ENCODE measurements around the gene PSMG2. TPM values are rescaled to one million over a fixed set of nuclear protein-coding genes. Genes with fewer than 3 reads are reported as not detected.

Gene PSMG2
- polyA plus RNA-seq, 3 donors from 2014 or later: 74.9 to 96.6 (median 81.6) TPM

Other genes starting within 250 kb of the PSMG2 start
- 1 to 10 TPM in 2 of 3 donors, not detected in 1; 2.1 to 3.5 TPM for gene SPIRE1, start 44.9 kb upstream of the PSMG2 start, polyA plus RNA-seq
- 1 to 10 TPM; 2.4 to 6.9 (median 2.7) TPM for gene CEP76, start 319 bp upstream of the PSMG2 start, polyA plus RNA-seq
- 100 to 1,000 TPM; 103 to 122 (median 117) TPM for gene PTPN2, start 181.2 kb downstream of the PSMG2 start, polyA plus RNA-seq
- 10 to 100 TPM; 18.2 to 32.8 (median 25.6) TPM for gene SEH1L, start 245.0 kb downstream of the PSMG2 start, polyA plus RNA-seq

Data from immature natural killer cell (primary cell).